Endothelial cell of umbilical vein (primary cell): ENCODE results near the gene EXOC6.

Experiments
- EZH2 ChIP-seq: IDR thresholded peaks from 2 replicates; pipeline ENCODE4 v1.6.1; 2012; ENCODE audit warnings: borderline replicate concordance, low read depth, mild to moderate bottlenecking, moderate library complexity, low read length, inconsistent platforms; ENCODE audit not compliant: severe bottlenecking
- MYC ChIP-seq: IDR thresholded peaks from one replicate; pipeline ENCODE4 v1.6.1; 2011; ENCODE audit warnings: mild to moderate bottlenecking, low read depth, low read length
- POLR2AphosphoS5 ChIP-seq: IDR thresholded peaks from 2 replicates; pipeline ENCODE4 v1.6.1; 2012; ENCODE audit warnings: low read depth, mild to moderate bottlenecking, control low read depth, low read length, moderate library complexity; ENCODE audit not compliant: insufficient read depth
- TF ChIP-seq, protein P1 (sequence below), 2 donors: IDR thresholded peaks; 1 replicate in 1 of 2; 2 replicates in 1 of 2; pipeline ENCODE4 v1.5.1; 2011; ENCODE audit warnings: low read length in 2 of 2, mild to moderate bottlenecking in 2 of 2, moderate library complexity in 2 of 2, control low read depth in 1 of 2, inconsistent platforms in 1 of 2, low read depth in 1 of 2; ENCODE audit not compliant: insufficient read depth in 1 of 2; ENCODE audit errors: extremely low read depth in 1 of 2

DNA sequence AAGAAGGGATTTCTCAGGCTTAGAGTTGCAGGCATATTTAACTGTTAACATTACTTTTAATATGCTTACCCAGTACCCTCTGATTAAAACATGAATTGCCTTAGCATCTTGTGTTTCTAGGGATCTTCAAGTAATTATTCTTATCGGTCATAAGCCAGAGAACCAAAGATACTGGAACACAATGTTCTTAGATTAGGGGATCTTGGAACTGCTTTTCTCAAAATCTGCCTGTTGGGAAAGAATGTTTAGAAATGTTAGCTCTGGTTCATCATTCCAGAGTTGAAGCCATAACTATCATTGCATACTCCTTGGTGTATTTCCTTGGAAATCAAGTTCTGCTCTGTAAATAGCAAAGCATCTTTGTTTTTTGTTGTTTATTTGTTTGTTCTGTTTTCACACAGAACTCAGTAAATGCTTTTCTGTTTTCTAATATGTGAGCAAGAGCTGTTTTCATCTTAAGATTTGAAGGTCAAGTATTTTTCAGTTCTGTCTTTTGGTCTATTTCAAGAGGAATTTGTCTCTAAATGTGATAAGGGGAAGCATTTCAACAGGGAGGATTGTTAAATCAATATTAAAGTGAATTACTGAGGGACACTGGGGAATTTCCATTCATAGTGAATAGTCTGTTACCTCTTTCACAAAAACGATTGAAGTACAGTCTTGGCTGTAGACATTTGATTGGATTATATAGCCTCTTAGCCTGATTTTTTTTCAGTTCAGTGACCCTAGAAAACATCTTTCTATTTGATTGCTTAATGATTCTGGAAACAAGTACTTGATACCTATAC, 109.1 kb downstream of the EXOC6 start:
- TF ChIP-seq, protein P1, sequence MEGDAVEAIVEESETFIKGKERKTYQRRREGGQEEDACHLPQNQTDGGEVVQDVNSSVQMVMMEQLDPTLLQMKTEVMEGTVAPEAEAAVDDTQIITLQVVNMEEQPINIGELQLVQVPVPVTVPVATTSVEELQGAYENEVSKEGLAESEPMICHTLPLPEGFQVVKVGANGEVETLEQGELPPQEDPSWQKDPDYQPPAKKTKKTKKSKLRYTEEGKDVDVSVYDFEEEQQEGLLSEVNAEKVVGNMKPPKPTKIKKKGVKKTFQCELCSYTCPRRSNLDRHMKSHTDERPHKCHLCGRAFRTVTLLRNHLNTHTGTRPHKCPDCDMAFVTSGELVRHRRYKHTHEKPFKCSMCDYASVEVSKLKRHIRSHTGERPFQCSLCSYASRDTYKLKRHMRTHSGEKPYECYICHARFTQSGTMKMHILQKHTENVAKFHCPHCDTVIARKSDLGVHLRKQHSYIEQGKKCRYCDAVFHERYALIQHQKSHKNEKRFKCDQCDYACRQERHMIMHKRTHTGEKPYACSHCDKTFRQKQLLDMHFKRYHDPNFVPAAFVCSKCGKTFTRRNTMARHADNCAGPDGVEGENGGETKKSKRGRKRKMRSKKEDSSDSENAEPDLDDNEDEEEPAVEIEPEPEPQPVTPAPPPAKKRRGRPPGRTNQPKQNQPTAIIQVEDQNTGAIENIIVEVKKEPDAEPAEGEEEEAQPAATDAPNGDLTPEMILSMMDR (IDR thresholded peaks at IDR 0.05; ENCODE audit: extremely low read depth in 1 of 2, insufficient read depth in 1 of 2, low read depth in 1 of 2, low read length in 2 of 2) = no peak
- no peak for TF ChIP-seq POLR2AphosphoS5
- TF ChIP-seq MYC = no peak
- no peak for TF ChIP-seq EZH2
